Right renal cortex interstitium (tissue), 3 donors: ENCODE results near the gene HSPA6. TPM values are rescaled to one million over a fixed set of nuclear protein-coding genes. Genes with fewer than 3 reads are reported as not detected.
"Not testable (repeated sequence)": the region's sequence is repeated elsewhere in the genome, so short reads cannot be mapped to it uniquely, and the experiment has no call there.

Experiments used
- DNase-seq, 3 donors: peaks; one replicate each; pipeline ENCODE4 v3.0.0-alpha.2; 2013; ENCODE audit warnings: low read depth in 3 of 3, low spot score in 2 of 3
- polyA plus RNA-seq, 3 donors: library from polyadenylated mRNA; unstranded; fragments of 120-200 nt; gene quantifications; one replicate each; pipeline ENCODE4 v1.2.1, GENCODE V29; 2013; ENCODE audit not compliant: insufficient read length in 3 of 3

Gene HSPA6
- polyA plus RNA-seq, 3 donors = 0.28 to 0.46 (median 0.40) TPM

DNA sequence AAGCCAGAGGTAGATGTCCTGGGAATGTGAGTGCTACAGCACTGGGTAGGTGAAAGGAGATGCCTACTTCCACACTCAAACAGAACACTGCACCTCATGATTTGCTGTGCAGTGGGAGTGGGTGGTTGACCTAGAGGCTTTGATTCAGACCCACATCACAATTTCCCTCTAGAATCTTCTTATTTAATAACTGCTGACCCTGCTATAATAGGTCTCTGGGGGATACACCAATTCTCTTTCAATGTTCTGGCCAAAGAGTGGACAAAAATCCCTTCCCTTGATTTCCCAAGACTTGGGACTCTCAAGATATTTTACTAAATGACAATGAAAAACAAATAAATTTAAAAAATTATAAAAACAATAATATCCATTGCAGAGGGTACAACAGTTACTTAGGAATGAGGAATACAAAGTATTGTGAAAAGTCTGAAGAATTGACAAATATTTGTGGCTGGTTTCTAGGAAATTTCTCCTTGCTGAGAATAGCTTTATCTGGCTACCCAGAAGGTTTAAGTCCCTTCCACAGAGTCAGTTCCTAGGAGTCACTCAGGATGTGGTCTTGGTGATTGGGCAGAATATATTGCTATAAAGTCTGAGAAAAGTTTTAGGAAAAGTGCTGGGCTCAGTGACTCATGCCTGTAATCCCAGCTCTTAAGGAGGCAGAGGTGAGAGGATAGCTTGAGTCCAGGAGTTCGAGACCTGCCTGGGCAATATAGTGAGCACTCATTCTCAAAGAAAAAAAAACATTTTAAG lies 21.5 kb upstream of the HSPA6 start:
- no peak for DNase-seq

- no peak for DNase-seq
Measured at GRCh38 chr1:161503394-161503748, 21.0 kb upstream of the HSPA6 start.

DNA sequence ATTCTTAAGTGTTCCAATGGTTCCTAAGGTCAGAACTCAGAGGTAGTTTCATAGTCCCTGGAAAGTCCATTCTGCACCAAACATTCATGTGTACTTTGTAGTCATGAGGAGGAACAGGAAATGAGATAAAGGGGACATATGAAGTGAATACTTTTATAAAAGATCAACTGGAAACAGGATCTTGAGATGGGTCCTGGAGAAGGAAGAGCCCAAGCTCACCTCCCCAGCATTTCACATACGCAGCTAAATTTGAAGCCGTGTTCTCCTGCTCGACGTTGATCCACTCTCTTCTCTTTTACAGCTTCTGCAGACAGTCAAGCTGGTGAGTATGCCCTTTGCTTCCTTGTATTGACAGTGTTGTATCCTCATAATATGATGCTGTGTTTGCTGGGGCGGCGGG lies 18.7 kb upstream of the HSPA6 start:
- no peak for DNase-seq

DNA sequence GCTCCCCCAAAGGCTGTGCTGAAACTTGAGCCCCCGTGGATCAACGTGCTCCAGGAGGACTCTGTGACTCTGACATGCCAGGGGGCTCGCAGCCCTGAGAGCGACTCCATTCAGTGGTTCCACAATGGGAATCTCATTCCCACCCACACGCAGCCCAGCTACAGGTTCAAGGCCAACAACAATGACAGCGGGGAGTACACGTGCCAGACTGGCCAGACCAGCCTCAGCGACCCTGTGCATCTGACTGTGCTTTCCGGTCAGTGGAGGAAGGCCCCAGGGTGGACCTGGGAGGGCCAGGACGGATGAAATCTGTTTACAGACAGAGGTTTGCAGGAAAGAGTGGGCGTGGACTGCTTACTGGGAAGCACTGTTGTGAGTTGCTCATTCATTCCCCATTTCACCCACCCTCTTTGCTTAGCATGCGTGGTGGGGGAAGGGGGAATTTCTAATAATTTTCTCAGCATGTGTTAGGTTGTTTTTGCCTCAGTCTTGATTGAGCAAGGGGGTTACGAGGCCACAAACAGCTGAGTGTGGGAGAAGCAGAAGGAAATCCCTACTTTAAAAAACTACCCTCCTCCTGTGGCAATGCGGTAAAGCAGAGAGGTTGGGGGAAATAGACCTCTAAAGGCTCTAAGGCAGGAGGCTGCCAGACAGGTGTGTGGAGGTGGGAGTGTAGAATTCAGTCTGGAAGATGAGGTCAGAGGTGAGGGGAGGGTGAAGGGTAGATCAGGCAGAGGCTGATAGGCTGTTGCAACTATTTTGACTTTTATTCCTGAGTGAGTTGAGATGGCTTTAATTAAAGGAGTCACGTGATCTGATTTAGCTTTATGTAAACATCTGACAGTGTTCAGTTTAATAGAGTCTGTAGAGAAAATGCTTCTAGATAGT lies 17.8 kb upstream of the HSPA6 start:
- no peak for DNase-seq

DNA sequence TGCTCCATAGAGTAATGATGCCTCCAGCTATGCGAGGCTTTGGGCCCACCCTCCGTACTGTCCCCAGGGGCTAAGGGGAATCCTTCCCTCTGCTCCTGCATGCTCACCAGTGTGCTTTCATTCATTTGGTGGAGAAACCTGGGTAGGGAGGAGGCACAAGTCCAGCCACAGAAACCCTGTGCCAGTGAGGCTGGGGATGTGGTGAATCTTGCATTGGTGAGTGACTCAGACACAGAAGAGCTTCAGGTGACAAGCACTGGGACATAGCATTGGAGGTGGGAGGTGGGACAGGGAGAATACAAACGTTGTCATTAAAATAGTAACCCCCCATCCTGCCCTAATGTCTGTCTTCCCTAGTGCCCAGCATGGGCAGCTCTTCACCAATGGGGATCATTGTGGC lies 13.9 kb upstream of the HSPA6 start:
- no peak for DNase-seq

- no peak for DNase-seq
Measured at GRCh38 chr1:161511018-161511755, 13.2 kb upstream of the HSPA6 start.

DNA sequence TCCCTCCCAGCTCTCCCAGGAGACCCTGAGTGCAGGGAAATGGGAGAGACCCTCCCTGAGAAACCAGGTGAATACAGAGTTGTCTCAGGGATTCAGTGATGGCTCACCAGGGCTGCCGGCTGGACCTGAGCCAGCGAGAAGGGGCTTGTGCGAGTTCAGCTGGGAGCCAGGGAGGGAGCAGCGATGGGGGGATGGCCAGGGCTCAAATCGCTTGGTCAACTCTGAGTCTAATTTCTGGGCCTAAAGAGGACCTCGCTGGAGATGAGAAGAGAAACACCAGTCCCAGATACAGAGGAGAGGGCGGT lies 12.6 kb upstream of the HSPA6 start:
- DNase-seq = no peak

DNA sequence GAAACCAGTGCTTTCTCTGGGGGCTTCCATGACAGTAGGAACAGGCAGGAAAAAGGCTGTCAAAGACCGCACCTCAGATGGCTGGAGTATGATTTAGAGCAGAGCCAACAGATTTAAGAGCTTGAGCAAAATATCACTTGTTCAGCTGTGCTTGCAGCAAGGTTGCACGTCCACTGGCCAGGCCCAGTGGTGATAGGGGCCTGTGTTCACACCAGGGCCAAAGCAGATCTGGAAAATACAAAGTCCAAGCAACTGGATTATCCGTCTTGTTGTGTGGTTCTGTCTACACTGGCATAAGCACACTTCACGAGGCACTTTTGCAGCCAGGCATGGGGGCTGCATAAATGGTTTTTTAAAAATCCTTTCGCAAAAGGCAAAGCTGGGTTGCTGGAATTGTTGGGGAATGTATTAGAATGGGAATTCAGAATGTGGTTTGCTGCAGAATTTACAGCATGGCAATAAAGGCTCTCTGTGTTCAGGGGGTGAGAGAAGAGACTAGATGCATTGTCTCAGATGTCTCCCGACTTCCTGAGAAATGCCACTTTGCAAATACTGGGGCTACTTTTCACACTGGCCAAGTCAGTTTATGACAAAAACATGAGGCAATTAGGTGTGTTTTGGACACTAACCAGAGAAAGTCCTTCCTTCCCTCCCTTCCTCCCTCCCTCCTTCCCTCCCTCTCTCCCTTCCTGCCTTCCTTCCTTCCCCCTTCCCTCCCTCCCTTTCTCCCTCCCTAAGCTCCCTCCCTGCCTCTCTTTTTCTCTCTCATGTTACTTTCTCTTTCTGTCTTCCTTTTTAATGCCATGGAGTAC lies 11.5 kb upstream of the HSPA6 start:
- not testable (repeated sequence) for DNase-seq

GRCh38 chr1:161513448-161513780 lies 10.9 kb upstream of the HSPA6 start:
- not testable (repeated sequence) for DNase-seq

DNA sequence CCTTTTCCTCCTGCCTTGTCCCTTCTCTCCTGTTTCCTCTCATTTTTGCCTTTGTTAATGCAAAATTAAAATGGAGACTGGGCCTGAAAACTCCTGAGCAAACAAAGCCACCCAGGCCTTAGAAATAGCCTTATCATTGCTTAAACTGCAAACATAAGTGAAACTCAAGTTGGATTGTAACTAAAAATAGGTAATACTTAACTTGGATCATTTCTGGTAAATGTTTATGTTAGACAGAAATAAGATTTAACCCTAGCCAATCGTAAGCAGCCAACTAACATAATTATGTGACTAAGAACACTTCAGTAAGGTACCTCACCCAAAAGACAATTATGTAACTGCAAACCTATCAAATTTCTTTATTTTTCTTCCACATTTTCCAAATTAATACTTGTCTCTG lies 10.4 kb upstream of the HSPA6 start:
- not testable (repeated sequence) for DNase-seq

DNA sequence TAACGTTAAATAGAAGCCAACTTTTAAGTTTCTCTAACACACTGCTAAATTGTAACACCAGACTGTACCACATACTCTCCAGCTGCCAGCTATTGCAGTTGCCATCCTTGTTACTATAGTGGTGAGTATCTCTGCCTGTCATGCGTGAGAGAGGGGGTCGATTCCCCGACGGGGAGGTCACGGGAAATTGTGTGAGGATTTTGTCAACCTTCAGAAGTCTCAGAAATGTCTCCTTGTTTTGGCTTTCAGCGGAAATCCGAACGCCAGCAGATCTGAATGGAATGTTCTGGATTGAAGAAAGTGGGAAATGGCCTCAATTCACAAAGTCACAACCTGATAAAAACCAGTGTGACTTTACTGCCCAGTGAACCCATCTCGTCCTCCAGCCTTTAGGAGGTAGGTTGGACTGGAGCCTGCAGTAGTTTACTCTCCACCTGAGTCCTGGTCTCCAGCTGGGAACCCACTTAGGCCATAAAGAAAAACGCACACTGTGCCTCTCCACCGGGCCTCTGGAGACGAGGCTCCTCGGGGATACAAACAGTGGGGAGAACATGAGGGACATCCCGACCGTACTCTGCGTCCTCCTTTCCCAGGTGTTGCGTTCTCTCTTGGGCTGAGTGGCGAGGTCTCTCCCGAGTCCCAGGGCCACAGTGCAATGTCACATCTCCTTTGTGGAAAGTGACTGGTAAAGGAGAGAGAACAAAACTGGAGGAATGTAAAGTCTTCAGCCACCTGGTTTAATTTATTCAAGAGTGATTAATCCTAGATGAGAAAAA lies 1.1 kb upstream of the HSPA6 start:
- DNase-seq = not testable (repeated sequence)

DNA sequence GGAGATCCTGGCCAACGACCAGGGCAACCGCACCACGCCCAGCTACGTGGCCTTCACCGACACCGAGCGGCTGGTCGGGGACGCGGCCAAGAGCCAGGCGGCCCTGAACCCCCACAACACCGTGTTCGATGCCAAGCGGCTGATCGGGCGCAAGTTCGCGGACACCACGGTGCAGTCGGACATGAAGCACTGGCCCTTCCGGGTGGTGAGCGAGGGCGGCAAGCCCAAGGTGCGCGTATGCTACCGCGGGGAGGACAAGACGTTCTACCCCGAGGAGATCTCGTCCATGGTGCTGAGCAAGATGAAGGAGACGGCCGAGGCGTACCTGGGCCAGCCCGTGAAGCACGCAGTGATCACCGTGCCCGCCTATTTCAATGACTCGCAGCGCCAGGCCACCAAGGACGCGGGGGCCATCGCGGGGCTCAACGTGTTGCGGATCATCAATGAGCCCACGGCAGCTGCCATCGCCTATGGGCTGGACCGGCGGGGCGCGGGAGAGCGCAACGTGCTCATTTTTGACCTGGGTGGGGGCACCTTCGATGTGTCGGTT lies 477 bp downstream of the HSPA6 start:
- DNase-seq = not testable (repeated sequence)

GRCh38 chr1:161525321-161525720 lies 981 bp downstream of the HSPA6 start:
- not testable (repeated sequence) for DNase-seq

DNA sequence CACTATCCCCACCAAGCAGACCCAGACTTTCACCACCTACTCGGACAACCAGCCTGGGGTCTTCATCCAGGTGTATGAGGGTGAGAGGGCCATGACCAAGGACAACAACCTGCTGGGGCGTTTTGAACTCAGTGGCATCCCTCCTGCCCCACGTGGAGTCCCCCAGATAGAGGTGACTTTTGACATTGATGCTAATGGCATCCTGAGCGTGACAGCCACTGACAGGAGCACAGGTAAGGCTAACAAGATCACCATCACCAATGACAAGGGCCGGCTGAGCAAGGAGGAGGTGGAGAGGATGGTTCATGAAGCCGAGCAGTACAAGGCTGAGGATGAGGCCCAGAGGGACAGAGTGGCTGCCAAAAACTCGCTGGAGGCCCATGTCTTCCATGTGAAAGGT lies 1.6 kb downstream of the HSPA6 start:
- not testable (repeated sequence) for DNase-seq

GRCh38 chr1:161528550-161528949 lies 4.2 kb downstream of the HSPA6 start:
- not testable (repeated sequence) for DNase-seq

DNA sequence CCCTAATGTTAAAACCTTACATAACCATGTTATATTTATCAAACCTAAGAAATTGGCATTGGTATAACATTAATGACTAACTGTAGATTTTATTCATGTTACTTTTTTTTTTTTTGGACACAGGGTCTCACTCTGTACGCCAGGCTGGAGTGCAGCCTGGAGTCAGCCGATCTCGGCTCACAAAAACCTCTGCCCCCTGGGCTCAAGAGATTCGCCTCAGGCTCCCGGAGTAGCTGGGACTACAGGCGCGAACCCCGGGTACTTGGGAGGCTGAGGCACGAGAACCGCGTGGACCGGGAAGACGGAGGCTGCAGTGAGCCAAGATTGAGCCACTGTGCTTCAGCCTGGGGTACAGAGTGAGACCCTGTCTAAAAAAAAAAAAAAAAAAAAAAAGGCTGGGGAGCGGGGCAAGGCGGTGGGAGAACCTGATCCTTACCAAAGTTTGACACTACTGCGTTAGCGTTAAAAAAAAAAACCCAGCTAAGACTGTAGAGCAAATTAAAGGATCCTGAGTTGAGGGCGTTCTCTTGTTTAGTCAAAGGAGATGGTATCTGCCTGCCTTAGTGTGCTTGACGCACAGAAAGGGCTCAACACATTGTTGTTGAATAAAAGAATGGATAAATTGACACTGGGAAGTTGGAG lies 5.2 kb downstream of the HSPA6 start:
- DNase-seq = not testable (repeated sequence)

DNA sequence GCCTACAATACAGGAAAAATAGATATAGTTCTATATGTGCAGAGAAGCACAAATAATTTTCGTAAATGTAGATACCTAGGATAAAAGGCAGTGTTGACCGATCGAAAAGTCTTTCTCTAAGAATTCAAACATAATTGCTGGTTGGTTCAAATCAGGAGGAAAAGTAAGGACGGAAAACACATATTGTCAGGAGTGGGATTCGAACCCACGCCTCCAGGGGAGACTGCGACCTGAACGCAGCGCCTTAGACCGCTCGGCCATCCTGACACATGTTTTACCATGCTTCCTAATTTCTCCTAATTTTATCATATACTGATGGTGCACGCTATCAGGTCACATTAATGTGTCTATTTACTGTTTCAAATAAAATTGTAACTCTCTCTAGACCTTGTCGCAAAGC lies 5.8 kb downstream of the HSPA6 start:
- not testable (repeated sequence) for DNase-seq

DNA sequence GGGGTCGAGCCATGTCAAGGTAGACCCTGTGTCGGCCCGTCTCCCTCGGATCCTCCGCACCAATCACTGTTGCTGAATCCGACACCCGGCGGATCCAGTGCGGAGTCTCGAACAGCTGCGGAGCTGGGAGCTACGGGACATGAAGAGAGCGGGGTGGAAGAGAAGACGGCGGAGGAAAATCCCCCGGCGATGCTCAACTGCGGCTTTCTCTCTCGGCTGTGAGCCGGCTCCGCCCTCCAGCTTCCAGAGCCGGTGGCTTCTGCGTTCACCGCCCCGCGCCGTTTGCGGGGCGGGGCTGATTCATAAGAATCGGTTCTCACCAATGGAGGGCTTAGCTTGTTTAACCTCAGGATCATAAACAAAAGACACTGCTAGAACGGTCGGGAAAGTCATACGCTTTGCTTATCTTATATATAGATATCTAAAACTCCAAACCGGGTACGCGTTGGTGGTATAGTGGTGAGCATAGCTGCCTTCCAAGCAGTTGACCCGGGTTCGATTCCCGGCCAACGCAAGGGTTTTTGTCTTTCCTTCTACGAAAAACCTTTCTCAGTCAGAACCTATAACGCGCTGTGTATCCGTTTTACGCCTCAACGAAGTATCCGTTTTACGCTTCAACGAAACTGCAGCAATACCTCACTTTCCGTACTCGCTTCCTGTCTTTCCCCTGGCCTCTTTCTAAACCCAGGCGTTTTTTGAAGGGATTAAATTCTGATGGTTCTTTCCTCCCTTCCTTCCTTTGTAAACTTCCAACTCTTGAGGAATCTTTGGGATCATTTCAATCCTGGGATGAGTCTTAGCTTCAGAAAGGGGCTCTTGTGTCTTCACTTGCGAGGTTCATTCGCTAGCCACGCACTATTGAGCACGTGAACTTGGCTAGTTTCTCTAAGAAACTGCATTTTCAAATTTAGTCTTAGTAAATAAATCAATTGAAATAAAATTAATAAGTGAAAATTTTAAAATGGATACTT lies 6.6 kb downstream of the HSPA6 start:
- peak in 2 of 3 donors; percentile 80 for DNase-seq
